Ishikawa (cell line): ENCODE results near the gene PDZD2.

Experiments
- CREB1 ChIP-seq: IDR thresholded peaks from 2 replicates; pipeline ENCODE4 v1.6.1; 2012; ENCODE audit warnings: low read depth
- EP300 ChIP-seq: IDR thresholded peaks from 2 replicates; pipeline ENCODE4 v1.6.1; 2012; ENCODE audit warnings: borderline replicate concordance
- RAD21 ChIP-seq: IDR thresholded peaks from 2 replicates; pipeline ENCODE4 v1.6.1; 2012; ENCODE audit warnings: low read depth

GRCh38 chr5:31866166-31866565, 227.2 kb downstream of the PDZD2 start:
- TF ChIP-seq RAD21 (no peak), CREB1 (no peak), EP300 (no peak)
